Measurements from ENCODE around the gene TASOR2.

DNA sequence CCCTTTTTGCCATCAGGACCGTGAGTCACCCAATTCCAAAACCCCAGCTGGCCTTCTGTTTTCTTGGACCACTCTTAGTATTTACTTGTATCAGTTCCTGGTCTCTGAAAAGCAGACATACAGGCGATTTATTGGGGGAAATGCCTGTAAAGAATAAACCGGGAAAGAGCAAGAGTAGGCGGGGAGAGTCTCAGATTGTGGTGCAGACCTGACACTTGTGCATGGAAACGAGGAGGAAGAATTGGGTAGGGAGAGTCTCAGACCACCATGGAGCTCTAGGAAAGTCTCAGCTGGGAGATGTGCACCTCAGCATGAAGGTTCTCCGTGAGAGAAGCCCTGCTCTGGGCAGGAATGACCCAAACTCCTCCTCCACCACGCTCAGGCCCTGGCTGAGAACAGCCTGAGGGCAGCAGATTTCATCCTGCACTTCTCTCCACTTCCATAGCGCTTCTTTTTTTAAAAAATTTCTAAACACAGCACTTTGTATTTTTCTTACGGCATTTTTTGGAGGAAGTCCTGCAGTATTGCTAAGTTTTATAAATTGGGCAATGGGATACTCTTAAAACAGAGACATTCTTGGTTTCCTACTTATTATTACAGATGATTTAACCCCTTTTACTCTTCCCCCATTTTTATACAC is 6.1 kb upstream of the TASOR2 start:
- TF ChIP-seq, protein P1, sequence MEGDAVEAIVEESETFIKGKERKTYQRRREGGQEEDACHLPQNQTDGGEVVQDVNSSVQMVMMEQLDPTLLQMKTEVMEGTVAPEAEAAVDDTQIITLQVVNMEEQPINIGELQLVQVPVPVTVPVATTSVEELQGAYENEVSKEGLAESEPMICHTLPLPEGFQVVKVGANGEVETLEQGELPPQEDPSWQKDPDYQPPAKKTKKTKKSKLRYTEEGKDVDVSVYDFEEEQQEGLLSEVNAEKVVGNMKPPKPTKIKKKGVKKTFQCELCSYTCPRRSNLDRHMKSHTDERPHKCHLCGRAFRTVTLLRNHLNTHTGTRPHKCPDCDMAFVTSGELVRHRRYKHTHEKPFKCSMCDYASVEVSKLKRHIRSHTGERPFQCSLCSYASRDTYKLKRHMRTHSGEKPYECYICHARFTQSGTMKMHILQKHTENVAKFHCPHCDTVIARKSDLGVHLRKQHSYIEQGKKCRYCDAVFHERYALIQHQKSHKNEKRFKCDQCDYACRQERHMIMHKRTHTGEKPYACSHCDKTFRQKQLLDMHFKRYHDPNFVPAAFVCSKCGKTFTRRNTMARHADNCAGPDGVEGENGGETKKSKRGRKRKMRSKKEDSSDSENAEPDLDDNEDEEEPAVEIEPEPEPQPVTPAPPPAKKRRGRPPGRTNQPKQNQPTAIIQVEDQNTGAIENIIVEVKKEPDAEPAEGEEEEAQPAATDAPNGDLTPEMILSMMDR (IDR thresholded peaks at IDR 0.05; ENCODE audit: poor library complexity, severe bottlenecking) = no peak
- TF ChIP-seq POLR2AphosphoS5 (IDR thresholded peaks at IDR 0.05) (no peak), EZH2 (IDR thresholded peaks at IDR 0.05; ENCODE audit: borderline replicate concordance, insufficient read depth, low read length, poor library complexity, severe bottlenecking) (no peak)
